Tibial nerve (tissue), 4 donors: ENCODE measurements around the gene ACBD7. TPM values are rescaled to one million over a fixed set of nuclear protein-coding genes. Genes with fewer than 3 reads are reported as not detected.

Source experiments
- DNase-seq, 2 donors: peaks; one replicate each; pipeline ENCODE4 v3.0.0-alpha.2; 2019; ENCODE audit warnings: low spot score in 2 of 2
- H3K27ac ChIP-seq, 4 donors: fragments of 200-600 bp; sonication (generic) in 3 of 4; one replicate each; pipeline ENCODE4 v1.5.1; 2017 to 2019; ENCODE audit warnings: mild to moderate bottlenecking in 1 of 4
- H3K27me3 ChIP-seq, 2 donors: fragments of 200-600 bp; sonication (generic) in 1 of 2; one replicate each; pipeline versions ENCODE4 v1.5.1 to v1.6.0; 2017 to 2019
- H3K36me3 ChIP-seq, 3 donors: fragments of 200-600 bp; sonication (generic); one replicate each; pipeline ENCODE4 v1.5.1; 2018 to 2019
- H3K4me1 ChIP-seq, 4 donors: fragments of 200-600 bp; sonication (generic) in 3 of 4; one replicate each; pipeline ENCODE4 v1.5.1; 2017 to 2019
- H3K4me3 ChIP-seq, 4 donors: fragments of 200-600 bp; sonication (generic) in 3 of 4; one replicate each; pipeline ENCODE4 v1.5.1; 2017 to 2019; ENCODE audit warnings: mild to moderate bottlenecking in 1 of 4, moderate library complexity in 1 of 4
- H3K9me3 ChIP-seq, 4 donors: fragments of 200-600 bp; sonication (generic) in 3 of 4; one replicate each; pipeline ENCODE4 v1.5.1; 2017 to 2019
- CTCF ChIP-seq, 5 experiments: fragments of 200-600 bp in 3 of 5; fragments of 450-650 bp in 2 of 5; sonication (generic) in 3 of 5; IDR thresholded peaks; one replicate each; pipeline ENCODE4 v1.5.1; 2016 to 2019; ENCODE audit warnings: antibody characterized with exemption in 5 of 5, mild to moderate bottlenecking in 3 of 5, moderate library complexity in 2 of 5
- EP300 ChIP-seq, 2 donors: sonication (generic); formaldehyde crosslinking; IDR thresholded peaks; one replicate each; pipeline ENCODE4 v1.6.1; 2017; ENCODE audit warnings: antibody characterized with exemption in 2 of 2, mild to moderate bottlenecking in 1 of 2
- POLR2A ChIP-seq, 2 donors: fragments of 450-650 bp; IDR thresholded peaks; one replicate each; pipeline ENCODE4 v1.6.1; 2017; ENCODE audit warnings: antibody characterized with exemption in 2 of 2, mild to moderate bottlenecking in 2 of 2, moderate library complexity in 2 of 2
- WGBS, 2 donors: methylation state at CpG; one replicate each; pipeline ENCODE4 v1.1.5; 2018; 5-methylcytosine and 5-hydroxymethylcytosine counted together
- total RNA-seq, 4 donors: library from RNA; depleted of rRNA; stranded (reverse); fragments of >200 nt; gene quantifications; one replicate each; pipeline ENCODE4 v1.1.0, GENCODE V29; 2016

ACBD7 gene
- total RNA-seq, 4 donors from 2014 or later, result 1.5 to 12.0 (median 7.4) TPM

DNA sequence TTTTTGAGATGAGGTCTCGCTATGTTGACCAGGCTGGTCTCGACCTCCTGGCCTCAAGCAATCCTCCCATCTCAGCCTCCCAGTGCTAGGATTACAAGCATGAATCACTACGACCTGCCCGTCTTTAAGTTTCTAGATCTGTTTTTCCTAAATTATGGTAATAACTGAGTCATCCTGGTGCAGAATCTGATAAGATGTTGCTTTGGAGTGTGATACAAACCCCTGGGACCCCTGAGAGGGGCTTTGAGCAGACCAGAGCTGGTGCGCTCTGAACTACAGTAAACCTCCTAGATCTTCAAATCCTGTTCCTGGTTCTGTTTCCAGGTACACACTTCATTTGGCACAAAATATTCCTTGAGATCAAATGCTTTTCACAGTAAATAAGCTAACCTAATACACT lies 42.8 kb upstream of the ACBD7 start:
- Histone ChIP-seq H3K9me3 (no peaks in the 10 kb centered on the region), H3K36me3 (peaks cover 3 to 84% (median 19%) of the 10 kb centered on the region in 3 donors), H3K4me1 (no peaks in the 10 kb centered on the region), H3K4me3 (no peak overlapping the region), H3K27ac (no peak overlapping the region), H3K27me3 (no peaks in the 10 kb centered on the region)
- 96 to 99% methylated on average over 5 of the region's 5 CpGs for WGBS, 2 donors
- no peak for TF ChIP-seq CTCF (IDR thresholded peaks at IDR 0.05)
- no peak for TF ChIP-seq POLR2A (IDR thresholded peaks at IDR 0.05)
- no peak for TF ChIP-seq EP300 (IDR thresholded peaks at IDR 0.05)
- DNase-seq, result no peak

- no peak for TF ChIP-seq EP300 (IDR thresholded peaks at IDR 0.05)
- no peak for TF ChIP-seq POLR2A (IDR thresholded peaks at IDR 0.05)
- no peak for TF ChIP-seq CTCF (IDR thresholded peaks at IDR 0.05)
- Histone ChIP-seq H3K27me3 (no peaks in the 10 kb centered on the region), H3K9me3 (no peaks in the 10 kb centered on the region), H3K4me1 (no peaks in the 10 kb centered on the region), H3K4me3 (no peak overlapping the region), H3K36me3 (peaks cover 0 to 70% (median 5%) of the 10 kb centered on the region in 3 donors), H3K27ac (no peak overlapping the region)
- DNase-seq, result no peak
- 92% methylated on average over 3 of the region's 3 CpGs for WGBS, 2 donors
Measured at GRCh38 chr10:15124908-15125307, 36.3 kb upstream of the ACBD7 start.

- 96 to 97% methylated on average over 9 of the region's 9 CpGs for WGBS, 2 donors
- H3K27me3 ChIP-seq, result no peaks in the 10 kb centered on the region
- no peak overlapping the region for H3K27ac ChIP-seq
- peaks cover 0 to 70% (median under 1%) of the 10 kb centered on the region in 3 donors for H3K36me3 ChIP-seq
- H3K4me1 ChIP-seq, result no peaks in the 10 kb centered on the region
- TF ChIP-seq EP300 (IDR thresholded peaks at IDR 0.05) (no peak), CTCF (IDR thresholded peaks at IDR 0.05) (no peak), POLR2A (IDR thresholded peaks at IDR 0.05) (no peak)
- no peaks in the 10 kb centered on the region for H3K9me3 ChIP-seq
- DNase-seq, result no peak
- H3K4me3 ChIP-seq, result no peak overlapping the region
Measured at GRCh38 chr10:15124190-15124589, 35.6 kb upstream of the ACBD7 start.

GRCh38 chr10:15123749-15124184 lies 35.2 kb upstream of the ACBD7 start:
- no peaks in the 10 kb centered on the region for H3K27me3 ChIP-seq
- DNase-seq, result no peak
- no peak overlapping the region for H3K27ac ChIP-seq
- TF ChIP-seq POLR2A (IDR thresholded peaks at IDR 0.05), result no peak
- no peak for TF ChIP-seq EP300 (IDR thresholded peaks at IDR 0.05)
- TF ChIP-seq CTCF (IDR thresholded peaks at IDR 0.05), result no peak
- no peaks in the 10 kb centered on the region for H3K4me1 ChIP-seq
- H3K9me3 ChIP-seq, result no peaks in the 10 kb centered on the region
- 67 to 73% methylated on average over 3 of the region's 3 CpGs for WGBS, 2 donors
- peaks cover 0 to 72% (median 0%) of the 10 kb centered on the region in 3 donors for H3K36me3 ChIP-seq
- no peak overlapping the region for H3K4me3 ChIP-seq

- Histone ChIP-seq H3K4me3 (no peak overlapping the region), H3K27me3 (no peaks in the 10 kb centered on the region), H3K9me3 (no peaks in the 10 kb centered on the region), H3K36me3 (peaks cover 0 to 72% (median 0%) of the 10 kb centered on the region in 3 donors), H3K4me1 (no peaks in the 10 kb centered on the region), H3K27ac (no peak overlapping the region)
- DNase-seq, result no peak
- TF ChIP-seq EP300 (IDR thresholded peaks at IDR 0.05) (no peak), CTCF (IDR thresholded peaks at IDR 0.05) (no peak), POLR2A (IDR thresholded peaks at IDR 0.05) (no peak)
- WGBS, 2 donors, result 73 to 80% methylated on average over 9 of the region's 9 CpGs
Measured at GRCh38 chr10:15122477-15123030, 34.0 kb upstream of the ACBD7 start.
